Measurements from ENCODE around the gene FARS2.

Gene FARS2

DNA sequence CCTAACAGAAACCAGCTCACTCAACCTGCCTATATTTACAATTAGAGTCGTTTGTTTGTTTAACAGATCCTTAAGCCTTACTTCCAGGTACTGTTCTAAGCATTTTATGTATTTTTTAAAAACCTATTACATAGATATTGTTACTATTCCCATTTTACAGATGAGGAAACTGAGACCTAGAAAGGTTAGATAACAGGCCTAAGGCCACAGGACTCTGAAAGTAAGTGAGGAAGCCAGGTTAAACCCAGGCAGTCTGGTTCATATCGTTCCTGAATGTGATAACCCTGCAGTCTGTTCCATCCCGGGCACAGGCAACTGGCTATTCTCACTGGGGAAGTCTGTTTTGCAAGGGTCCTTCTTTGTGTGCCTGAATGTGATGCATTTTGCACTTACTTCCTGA, 322.2 kb downstream of the FARS2 start:
- no peak overlapping the region for H3K4me3 ChIP-seq (ENCODE audit: low read depth, low read length)
- TF ChIP-seq, protein P1, sequence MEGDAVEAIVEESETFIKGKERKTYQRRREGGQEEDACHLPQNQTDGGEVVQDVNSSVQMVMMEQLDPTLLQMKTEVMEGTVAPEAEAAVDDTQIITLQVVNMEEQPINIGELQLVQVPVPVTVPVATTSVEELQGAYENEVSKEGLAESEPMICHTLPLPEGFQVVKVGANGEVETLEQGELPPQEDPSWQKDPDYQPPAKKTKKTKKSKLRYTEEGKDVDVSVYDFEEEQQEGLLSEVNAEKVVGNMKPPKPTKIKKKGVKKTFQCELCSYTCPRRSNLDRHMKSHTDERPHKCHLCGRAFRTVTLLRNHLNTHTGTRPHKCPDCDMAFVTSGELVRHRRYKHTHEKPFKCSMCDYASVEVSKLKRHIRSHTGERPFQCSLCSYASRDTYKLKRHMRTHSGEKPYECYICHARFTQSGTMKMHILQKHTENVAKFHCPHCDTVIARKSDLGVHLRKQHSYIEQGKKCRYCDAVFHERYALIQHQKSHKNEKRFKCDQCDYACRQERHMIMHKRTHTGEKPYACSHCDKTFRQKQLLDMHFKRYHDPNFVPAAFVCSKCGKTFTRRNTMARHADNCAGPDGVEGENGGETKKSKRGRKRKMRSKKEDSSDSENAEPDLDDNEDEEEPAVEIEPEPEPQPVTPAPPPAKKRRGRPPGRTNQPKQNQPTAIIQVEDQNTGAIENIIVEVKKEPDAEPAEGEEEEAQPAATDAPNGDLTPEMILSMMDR (IDR thresholded peaks at IDR 0.05; ENCODE audit: low read depth, low read length), result no peak

DNA sequence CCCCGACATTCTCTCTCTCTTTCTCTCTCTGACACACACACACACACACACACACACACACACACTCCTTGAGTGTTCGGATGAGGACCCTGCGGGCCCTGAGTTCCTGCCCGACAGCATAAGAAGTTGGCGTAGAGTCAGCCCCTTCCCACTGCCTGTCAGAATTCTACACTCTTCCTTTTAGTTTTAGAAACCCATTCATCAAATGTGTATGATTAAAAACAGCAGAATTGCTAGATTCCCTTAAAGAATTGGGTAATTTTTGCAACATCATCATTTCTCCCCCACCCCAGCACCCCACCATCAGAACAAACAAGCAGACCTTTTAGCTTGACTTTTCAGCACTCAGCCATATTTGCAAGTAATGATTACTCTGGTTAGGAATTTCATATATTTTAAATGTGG, 322.8 kb downstream of the FARS2 start:
- no peak overlapping the region for H3K4me3 ChIP-seq (ENCODE audit: low read depth, low read length)
- TF ChIP-seq, protein P1 (IDR thresholded peaks at IDR 0.05; ENCODE audit: low read depth, low read length), result no peak

DNA sequence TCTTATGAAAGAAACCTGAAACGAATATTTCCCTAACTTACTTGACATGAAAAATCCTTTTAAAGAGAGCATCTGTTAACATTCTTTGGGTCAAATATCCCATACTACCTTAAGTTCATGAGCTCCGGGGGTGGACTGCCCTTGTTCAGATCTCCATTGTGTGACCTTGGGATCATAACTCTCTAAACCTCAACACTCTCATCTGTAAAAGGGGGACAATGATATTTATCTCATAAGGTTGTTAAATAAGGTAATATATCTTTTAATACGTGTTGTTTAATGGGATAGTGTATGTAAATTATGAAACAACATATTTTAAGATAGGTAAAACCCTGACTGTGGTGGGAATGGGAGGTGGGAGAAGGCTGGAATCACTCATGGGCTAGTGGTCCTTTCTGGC, 326.3 kb downstream of the FARS2 start:
- TF ChIP-seq, protein P1 (IDR thresholded peaks at IDR 0.05; ENCODE audit: low read depth, low read length), result no peak
- no peak overlapping the region for H3K4me3 ChIP-seq (ENCODE audit: low read depth, low read length)

DNA sequence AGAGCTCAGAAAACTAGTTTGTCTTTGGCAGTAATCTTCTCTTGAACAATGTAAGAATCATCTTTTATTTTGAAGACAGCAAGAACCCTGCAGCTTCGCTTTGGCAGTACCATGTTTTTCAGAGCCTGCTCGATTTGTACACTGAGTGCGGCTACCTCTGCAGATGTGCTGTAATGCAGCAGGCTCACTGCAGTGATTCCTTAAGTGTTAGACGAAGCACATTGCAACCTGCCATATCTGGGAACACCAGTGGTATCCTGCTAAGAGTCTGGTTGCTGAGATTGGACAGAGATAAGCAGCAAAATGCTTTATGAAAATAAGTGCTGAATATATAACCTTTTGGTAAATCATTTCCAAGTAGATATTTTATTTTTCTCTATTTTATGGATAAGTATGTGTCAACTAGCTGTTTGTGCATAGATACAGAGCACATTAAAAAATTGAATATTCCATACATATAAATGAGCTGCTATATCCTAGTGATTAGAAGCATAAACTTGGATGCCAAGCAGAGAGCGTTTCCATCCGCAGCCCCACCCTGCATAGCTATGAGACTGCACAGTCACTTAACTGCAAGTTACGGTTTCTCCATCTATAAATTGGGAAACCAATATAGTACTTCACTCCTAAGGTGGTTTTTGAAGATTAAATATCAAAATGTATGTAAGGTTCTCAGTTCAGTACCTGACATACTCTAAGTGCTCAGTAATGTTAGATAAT, 328.3 kb downstream of the FARS2 start:
- TF ChIP-seq, protein P1 (IDR thresholded peaks at IDR 0.05; ENCODE audit: low read depth, low read length), result no peak
- H3K4me3 ChIP-seq (ENCODE audit: low read depth, low read length), result no peak overlapping the region

DNA sequence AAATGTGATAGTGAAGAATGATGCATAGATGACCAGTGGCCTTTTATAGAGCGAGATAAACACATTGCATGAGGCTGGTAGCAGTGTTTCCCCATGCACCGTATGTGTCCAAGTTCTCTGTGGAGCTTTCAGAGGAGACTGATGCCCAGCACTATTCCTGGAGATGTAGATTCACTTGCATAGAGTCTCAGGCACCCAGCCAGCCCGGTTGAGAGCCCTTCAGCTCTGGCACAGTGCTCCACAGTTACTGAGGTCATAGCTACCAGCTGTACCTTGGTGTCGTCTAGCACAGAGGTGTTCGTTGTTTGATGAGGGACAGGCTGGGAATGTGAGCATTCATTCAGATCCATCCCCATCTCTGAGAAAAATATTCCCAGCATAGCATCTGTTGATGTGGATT, 328.9 kb downstream of the FARS2 start:
- TF ChIP-seq, protein P1 (IDR thresholded peaks at IDR 0.05; ENCODE audit: low read depth, low read length), result no peak
- no peak overlapping the region for H3K4me3 ChIP-seq (ENCODE audit: low read depth, low read length)

DNA sequence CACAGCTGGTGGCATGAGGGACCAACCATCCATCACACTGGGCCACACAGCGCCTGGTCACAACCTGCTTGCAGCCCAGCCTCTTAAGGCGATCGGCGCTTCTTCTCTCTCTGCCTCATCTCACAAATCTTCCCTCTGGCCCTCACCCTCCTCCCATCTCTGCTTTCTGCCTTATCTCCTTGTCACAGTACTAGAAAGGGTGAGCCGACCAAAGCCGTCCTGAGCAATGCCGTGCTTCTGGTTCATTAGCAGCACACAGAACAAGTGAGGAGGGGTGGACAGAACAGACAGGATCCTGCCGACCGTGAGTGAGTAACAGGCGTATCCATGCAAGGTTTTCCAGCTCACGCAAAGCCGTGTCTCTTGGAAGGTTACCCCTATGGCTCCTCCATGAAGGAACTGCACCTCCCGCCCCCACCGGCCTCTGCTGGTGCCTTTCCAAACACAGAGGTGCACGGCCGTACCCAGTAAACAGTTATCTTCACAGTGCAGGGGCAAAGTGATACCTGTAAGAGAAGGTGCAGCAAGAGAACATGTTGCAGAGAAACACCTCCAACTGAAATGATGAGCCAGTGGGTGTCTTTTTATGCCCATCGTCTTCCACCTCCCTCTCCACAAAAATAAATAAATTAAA, 331.7 kb downstream of the FARS2 start:
- H3K4me3 ChIP-seq (ENCODE audit: low read depth, low read length), result no peak overlapping the region
- TF ChIP-seq, protein P1 (IDR thresholded peaks at IDR 0.05; ENCODE audit: low read depth, low read length), result no peak

DNA sequence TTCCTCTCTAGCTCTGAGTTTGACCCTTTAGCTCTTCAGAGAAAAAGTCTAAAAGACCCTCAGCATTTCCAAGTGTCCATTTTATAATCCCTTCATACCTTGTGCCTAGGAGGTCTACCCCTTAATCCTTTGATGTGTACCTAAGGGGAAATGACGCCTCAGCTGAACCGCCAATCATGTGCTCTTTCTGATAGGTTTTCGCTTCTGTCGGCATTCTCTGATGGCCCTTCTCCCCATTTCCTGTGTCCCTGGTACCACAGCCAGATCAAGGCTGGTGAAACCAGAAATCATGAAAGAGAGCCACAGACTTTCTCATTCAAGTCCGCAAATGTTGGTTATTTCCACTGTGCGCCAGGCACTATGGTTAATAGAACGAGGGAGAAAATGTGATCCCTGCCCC, 333.9 kb downstream of the FARS2 start:
- TF ChIP-seq, protein P1 (IDR thresholded peaks at IDR 0.05; ENCODE audit: low read depth, low read length), result no peak
- H3K4me3 ChIP-seq (ENCODE audit: low read depth, low read length), result no peak overlapping the region

Data from WI38 (cell line).